Cardiac muscle cell (in vitro differentiated cells and primary cell): ENCODE measurements around the gene CEP135. TPM values are rescaled to one million over a fixed set of nuclear protein-coding genes. Genes with fewer than 3 reads are reported as not detected.

Source experiments
- DNase-seq, 2 donors: peaks; one replicate each; pipeline versions ENCODE4 v3.0.0 to v3.0.0-alpha.2; 2010 to 2017; ENCODE audit warnings: low read depth in 1 of 2, low spot score in 1 of 2
- H3K27ac ChIP-seq: fragments of 200-600 bp; sonication (generic); 2 replicates; pipeline ENCODE4 v1.5.1; 2016
- H3K27me3 ChIP-seq: fragments of 200-600 bp; sonication (generic); 2 replicates; pipeline ENCODE4 v1.6.0; 2016; ENCODE audit warnings: control low read depth
- H3K36me3 ChIP-seq: fragments of 200-600 bp; sonication (generic); 2 replicates; pipeline ENCODE4 v1.5.1; 2016; ENCODE audit warnings: control low read depth
- H3K4me1 ChIP-seq: fragments of 200-600 bp; sonication (generic); 2 replicates; pipeline ENCODE4 v1.8.1; 2017; ENCODE audit warnings: low read depth, mild to moderate bottlenecking, mixed run types
- H3K4me3 ChIP-seq: fragments of 200-600 bp; sonication (generic); 2 replicates; pipeline ENCODE4 v1.5.1; 2016; ENCODE audit warnings: mild to moderate bottlenecking
- H3K9me3 ChIP-seq: fragments of 200-600 bp; sonication (generic); 2 replicates; pipeline ENCODE4 v1.5.1; 2017; ENCODE audit warnings: low read depth, mild to moderate bottlenecking, control low read depth
- CTCF ChIP-seq: IDR thresholded peaks from 2 replicates; pipeline ENCODE4 v1.5.1; 2012; ENCODE audit warnings: low read depth, mild to moderate bottlenecking, low read length
- polyA plus RNA-seq: library from polyadenylated mRNA; unstranded; fragments of >200 nt; fragmentation: Nextera tagmentation; extraction: Ambion mirVana; gene quantifications from 2 replicates; pipeline ENCODE4 v1.2.1, GENCODE V29; 2016
- total RNA-seq: library from RNA; depleted of rRNA; stranded (reverse); fragments of >200 nt; gene quantifications from 2 replicates; pipeline ENCODE4 v1.2.3, GENCODE V29; 2016

CEP135 gene
- total and polyA plus RNA-seq, 2 experiments from 2014 or later, result 4.4 to 5.5 TPM

- no peaks in the 10 kb centered on the region for H3K27me3 ChIP-seq
- no peaks in the 10 kb centered on the region for H3K9me3 ChIP-seq
- H3K27ac ChIP-seq, result no peak overlapping the region
- H3K36me3 ChIP-seq, result no peaks in the 10 kb centered on the region
- TF ChIP-seq CTCF, result no peak
- H3K4me1 ChIP-seq, result peaks cover 3% of the 10 kb centered on the region
- DNase-seq, result no peak
- H3K4me3 ChIP-seq, result no peak overlapping the region
Observed at GRCh38 chr4:56052481-56052880, 103.7 kb downstream of the CEP135 start.

DNA sequence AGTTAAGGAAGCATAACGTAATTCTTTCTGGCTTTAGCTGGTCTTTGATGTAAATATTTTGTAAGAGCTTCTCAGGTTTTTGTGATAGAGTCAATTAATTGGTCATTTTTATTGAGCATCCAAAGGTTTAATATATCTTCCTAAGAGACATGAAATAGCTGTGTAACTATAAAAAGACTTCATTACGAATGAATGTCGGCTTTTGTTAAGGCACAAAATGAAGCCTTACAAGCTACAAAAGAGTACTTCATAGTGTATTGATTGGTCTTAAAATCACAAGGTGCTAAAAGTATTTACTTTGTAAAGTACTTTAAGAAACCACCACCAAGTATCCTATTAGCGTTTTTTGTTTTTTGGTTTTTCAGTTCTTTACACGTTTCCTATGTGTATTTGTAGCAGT lies 104.2 kb downstream of the CEP135 start:
- no peaks in the 10 kb centered on the region for H3K9me3 ChIP-seq
- H3K36me3 ChIP-seq, result no peaks in the 10 kb centered on the region
- H3K4me3 ChIP-seq, result no peak overlapping the region
- DNase-seq, result no peak
- H3K4me1 ChIP-seq, result peaks cover 3% of the 10 kb centered on the region
- no peaks in the 10 kb centered on the region for H3K27me3 ChIP-seq
- no peak for TF ChIP-seq CTCF
- no peak overlapping the region for H3K27ac ChIP-seq

GRCh38 chr4:56055027-56055977 lies 106.6 kb downstream of the CEP135 start:
- Histone ChIP-seq H3K27me3 (no peaks in the 10 kb centered on the region), H3K4me1 (peaks cover 3% of the 10 kb centered on the region), H3K36me3 (no peaks in the 10 kb centered on the region), H3K27ac (no peak overlapping the region), H3K4me3 (no peak overlapping the region), H3K9me3 (no peaks in the 10 kb centered on the region)
- no peak for TF ChIP-seq CTCF
- DNase-seq, result peak in 1 of 2 donors; percentile 7

DNA sequence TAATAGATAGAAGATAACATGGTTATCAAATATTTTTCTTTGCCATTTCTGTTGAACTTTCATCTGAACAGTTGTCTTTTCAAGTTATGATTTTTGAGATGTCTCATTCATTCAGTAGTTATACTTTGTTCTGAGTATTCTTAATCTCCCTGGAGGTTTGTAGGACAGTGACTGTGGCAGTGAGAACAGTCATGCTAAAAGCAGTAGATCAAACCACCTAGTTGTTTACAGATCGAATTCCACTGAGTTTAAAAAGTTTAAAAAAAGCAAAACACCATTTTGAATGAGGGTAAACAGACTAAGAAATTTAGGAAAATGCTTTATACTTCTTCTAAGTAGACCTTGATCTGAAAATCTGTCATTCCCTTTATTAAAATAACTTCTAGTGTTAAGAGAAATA lies 107.2 kb downstream of the CEP135 start:
- Histone ChIP-seq H3K36me3 (no peaks in the 10 kb centered on the region), H3K4me1 (peaks cover 3% of the 10 kb centered on the region), H3K9me3 (no peaks in the 10 kb centered on the region), H3K27ac (no peak overlapping the region), H3K4me3 (no peak overlapping the region), H3K27me3 (no peaks in the 10 kb centered on the region)
- DNase-seq, result no peak
- no peak for TF ChIP-seq CTCF

- no peak for TF ChIP-seq CTCF
- Histone ChIP-seq H3K4me1 (peaks cover 3% of the 10 kb centered on the region), H3K27ac (no peak overlapping the region), H3K4me3 (no peak overlapping the region), H3K36me3 (no peaks in the 10 kb centered on the region), H3K27me3 (no peaks in the 10 kb centered on the region), H3K9me3 (no peaks in the 10 kb centered on the region)
- DNase-seq, result no peak
Observed at GRCh38 chr4:56058555-56058954, 109.8 kb downstream of the CEP135 start.
